Measurements from ENCODE around the gene XPNPEP3.

- TF ChIP-seq CTCF (IDR thresholded peaks at IDR 0.05) (no peak), POLR2A (IDR thresholded peaks at IDR 0.05) (no peak)
Observed at GRCh38 chr22:40975366-40975765, 118.4 kb downstream of the XPNPEP3 start.
